HepG2 (cell line): Measurements from ENCODE around the gene NCS1. TPM values are rescaled to one million over a fixed set of nuclear protein-coding genes. Genes with fewer than 3 reads are reported as not detected.

Source experiments
- ATAC-seq: fragments of 200-7000 bp; cut with Tn5 transposase; 3 replicates; pipeline ENCODE4 v1.9.1; 2020; ENCODE audit warnings: mild to moderate bottlenecking, moderate library complexity
- BruUV-seq: library from RNA; stranded (reverse); fragments of 400-500 nt; replicated peaks from 2 replicates; lab custom pipeline; 2021; lab: Mats Ljungman, UMichigan
- CTCF ChIA-PET: fragments of 300-600 bp; formaldehyde crosslinking; extraction: SDS; loops from one replicate; lab custom pipeline; 2021; ENCODE audit warnings: low total read pairs, inconsistent platforms, low intra/inter-chr PET ratio; lab: Yijun Ruan, JAX
- POLR2A ChIA-PET: fragments of 350-600 bp; sonication (Branson Sonifier 250); formaldehyde crosslinking; loops from one replicate; lab custom pipeline; 2020; ENCODE audit warnings: antibody characterized with exemption, inconsistent platforms; lab: Yijun Ruan, JAX
- DNase-seq: peaks from one replicate; pipeline ENCODE4 v3.0.0-alpha.2; 2015; ENCODE audit warnings: low spot score
- FAIRE-seq: peaks from 3 replicates; lab custom pipeline; 2011; peaks lifted over from hg19 to GRCh38; lab: Jason Lieb, UNC
- H2AFZ ChIP-seq: one replicate; pipeline ENCODE4 v1.6.1; 2011; ENCODE audit warnings: low read length, inconsistent platforms
- H3K27ac ChIP-seq: fragments of 300-600 bp; 3 replicates; pipeline ENCODE4 v1.8.0; 2011; ENCODE audit warnings: mixed run types, mild to moderate bottlenecking, mixed read lengths, low read length, inconsistent platforms; ENCODE audit not compliant: insufficient read depth; ENCODE audit errors: extremely low read length
- H3K27me3 ChIP-seq, 2 experiments: fragments of 200-600 bp in 1 of 2; 2 replicates in 1 of 2; 3 replicates in 1 of 2; pipeline versions ENCODE4 v1.6.0 to v1.8.0; 2011; ENCODE audit warnings: low read length in 2 of 2, mild to moderate bottlenecking in 2 of 2, moderate library complexity in 2 of 2, inconsistent platforms in 1 of 2; ENCODE audit not compliant: insufficient read depth in 2 of 2, control insufficient read depth in 1 of 2
- H3K36me3 ChIP-seq, 2 experiments: fragments of 200-600 bp in 1 of 2; replicated peaks in 1 of 2; 2 replicates in 1 of 2; 3 replicates in 1 of 2; pipeline versions ENCODE4 v1.5.1 to v1.8.0; 2011; ENCODE audit warnings: low read length in 2 of 2, inconsistent platforms in 1 of 2; ENCODE audit not compliant: insufficient read depth in 2 of 2, control insufficient read depth in 1 of 2
- H3K4me1 ChIP-seq: 2 replicates; pipeline ENCODE4 v1.5.1; 2012; ENCODE audit warnings: low read length, inconsistent platforms; ENCODE audit not compliant: insufficient read depth
- H3K4me2 ChIP-seq: 2 replicates; pipeline ENCODE4 v1.6.0; 2011; ENCODE audit warnings: low read depth, low read length, inconsistent platforms
- H3K4me3 ChIP-seq, 3 experiments: fragments of 200-600 bp in 1 of 3; sonication (generic), shearing (Covaris generic) in 1 of 3; replicated peaks in 1 of 3; 2 replicates each; pipeline ENCODE4 v1.5.1; 2011 to 2016; ENCODE audit warnings: low read length in 3 of 3, inconsistent platforms in 2 of 3, low read depth in 2 of 3, mild to moderate bottlenecking in 2 of 3, control low read depth in 1 of 3, mixed read lengths in 1 of 3; ENCODE audit not compliant: insufficient read depth in 1 of 3
- H3K79me2 ChIP-seq: one replicate; pipeline ENCODE4 v1.6.1; 2011; ENCODE audit warnings: low read length, inconsistent platforms; ENCODE audit not compliant: insufficient read depth
- H3K9ac ChIP-seq: 2 replicates; pipeline ENCODE4 v1.6.0; 2011; ENCODE audit warnings: mild to moderate bottlenecking, low read depth, low read length, inconsistent platforms; ENCODE audit not compliant: insufficient read depth
- H3K9me3 ChIP-seq: 2 replicates; pipeline ENCODE4 v1.5.1; 2012; ENCODE audit warnings: mild to moderate bottlenecking, low read length
- H4K20me1 ChIP-seq: 2 replicates; pipeline ENCODE4 v1.6.0; 2011; ENCODE audit warnings: inconsistent platforms, mild to moderate bottlenecking, low read length, moderate library complexity; ENCODE audit not compliant: insufficient read depth
- NCOA5 ChIP-seq: sonication (generic); formaldehyde crosslinking; IDR thresholded peaks from 2 replicates; pipeline ENCODE4 v1.4.0; 2020; ENCODE audit warnings: missing genetic modification reagents
- WGBS: methylation state at CpG from one replicate; pipeline ENCODE4 v1.1.6; 2017; ENCODE audit warnings: low lambda C conversion rate; 5-methylcytosine and 5-hydroxymethylcytosine counted together
- in situ Hi-C: cut with HindIII; loops from 2 replicates; pipeline ENCODE4 v1.10.0; 2017; ENCODE audit warnings: low pct_unique_long_range_greater_than_20kb; ENCODE audit not compliant: extremely low pct_ligation_motif_present
- intact Hi-C: fragments of 100-400 bp; cut with micrococcal nuclease; formaldehyde crosslinking; loops from one replicate; pipeline ENCODE4 v1.10.0; 2022; ENCODE audit not compliant: unreplicated experiment
- polyA plus RNA-seq, 8 experiments: library from polyadenylated mRNA; depleted of rRNA in 3 of 8; stranded (reverse) in 7 of 8; unstranded in 1 of 8; fragments of >200 nt; fragmentation: Illumina TruSeq in 4 of 8; extraction: Trizol in 4 of 8; gene quantifications; 2 replicates each; pipeline versions ENCODE4 v1.2.1 to v1.2.3, GENCODE V29; 2011 to 2016; ENCODE audit warnings: low read depth in 4 of 8, missing spikeins in 1 of 8, mixed read lengths in 1 of 8; ENCODE audit not compliant: insufficient read depth in 1 of 8
- total RNA-seq, 5 experiments: library from RNA; depleted of rRNA; stranded (reverse); fragments of >200 nt; fragmentation: Illumina TruSeq; extraction: Trizol; gene quantifications; 2 replicates each; pipeline ENCODE4 v1.2.3, GENCODE V29; 2016; ENCODE audit warnings: low read depth in 1 of 5
- TF ChIP-seq, protein P1 (sequence below): sonication (generic); formaldehyde crosslinking; IDR thresholded peaks from 2 replicates; pipeline ENCODE4 v1.4.0; 2020; ENCODE audit warnings: missing genetic modification reagents, borderline replicate concordance
- TF ChIP-seq, protein P2 (sequence below): sonication (generic); formaldehyde crosslinking; IDR thresholded peaks from 2 replicates; pipeline ENCODE4 v1.4.0; 2020; ENCODE audit warnings: mild to moderate bottlenecking, missing genetic modification reagents

The NCS1 gene
- total and polyA plus RNA-seq, 2 of the 13 experiments (the other 11 are each of a cell fraction or from before 2014, with no cell fraction given): 4.7 to 6.1 TPM

DNA sequence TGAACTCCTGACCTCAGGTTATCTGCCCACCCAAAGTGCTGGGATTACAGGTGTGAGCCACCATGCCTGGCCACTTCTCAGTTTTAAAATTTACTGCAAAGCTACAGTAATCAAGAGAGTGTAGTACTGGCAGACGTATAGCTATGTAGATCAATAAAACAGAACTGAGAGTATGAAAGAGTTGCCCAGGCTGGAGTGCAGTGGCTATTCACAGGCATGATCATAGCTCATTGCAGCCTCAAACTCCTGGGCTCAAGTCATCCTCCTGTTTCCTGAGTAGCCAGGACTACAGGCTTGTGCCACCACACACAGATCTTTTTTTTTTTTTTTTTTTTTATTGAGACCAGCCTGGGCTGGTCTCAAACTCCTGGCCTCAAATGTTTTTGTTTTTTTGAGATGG is 26.5 kb upstream of the NCS1 start (continued):
- TF ChIP-seq, protein P1, sequence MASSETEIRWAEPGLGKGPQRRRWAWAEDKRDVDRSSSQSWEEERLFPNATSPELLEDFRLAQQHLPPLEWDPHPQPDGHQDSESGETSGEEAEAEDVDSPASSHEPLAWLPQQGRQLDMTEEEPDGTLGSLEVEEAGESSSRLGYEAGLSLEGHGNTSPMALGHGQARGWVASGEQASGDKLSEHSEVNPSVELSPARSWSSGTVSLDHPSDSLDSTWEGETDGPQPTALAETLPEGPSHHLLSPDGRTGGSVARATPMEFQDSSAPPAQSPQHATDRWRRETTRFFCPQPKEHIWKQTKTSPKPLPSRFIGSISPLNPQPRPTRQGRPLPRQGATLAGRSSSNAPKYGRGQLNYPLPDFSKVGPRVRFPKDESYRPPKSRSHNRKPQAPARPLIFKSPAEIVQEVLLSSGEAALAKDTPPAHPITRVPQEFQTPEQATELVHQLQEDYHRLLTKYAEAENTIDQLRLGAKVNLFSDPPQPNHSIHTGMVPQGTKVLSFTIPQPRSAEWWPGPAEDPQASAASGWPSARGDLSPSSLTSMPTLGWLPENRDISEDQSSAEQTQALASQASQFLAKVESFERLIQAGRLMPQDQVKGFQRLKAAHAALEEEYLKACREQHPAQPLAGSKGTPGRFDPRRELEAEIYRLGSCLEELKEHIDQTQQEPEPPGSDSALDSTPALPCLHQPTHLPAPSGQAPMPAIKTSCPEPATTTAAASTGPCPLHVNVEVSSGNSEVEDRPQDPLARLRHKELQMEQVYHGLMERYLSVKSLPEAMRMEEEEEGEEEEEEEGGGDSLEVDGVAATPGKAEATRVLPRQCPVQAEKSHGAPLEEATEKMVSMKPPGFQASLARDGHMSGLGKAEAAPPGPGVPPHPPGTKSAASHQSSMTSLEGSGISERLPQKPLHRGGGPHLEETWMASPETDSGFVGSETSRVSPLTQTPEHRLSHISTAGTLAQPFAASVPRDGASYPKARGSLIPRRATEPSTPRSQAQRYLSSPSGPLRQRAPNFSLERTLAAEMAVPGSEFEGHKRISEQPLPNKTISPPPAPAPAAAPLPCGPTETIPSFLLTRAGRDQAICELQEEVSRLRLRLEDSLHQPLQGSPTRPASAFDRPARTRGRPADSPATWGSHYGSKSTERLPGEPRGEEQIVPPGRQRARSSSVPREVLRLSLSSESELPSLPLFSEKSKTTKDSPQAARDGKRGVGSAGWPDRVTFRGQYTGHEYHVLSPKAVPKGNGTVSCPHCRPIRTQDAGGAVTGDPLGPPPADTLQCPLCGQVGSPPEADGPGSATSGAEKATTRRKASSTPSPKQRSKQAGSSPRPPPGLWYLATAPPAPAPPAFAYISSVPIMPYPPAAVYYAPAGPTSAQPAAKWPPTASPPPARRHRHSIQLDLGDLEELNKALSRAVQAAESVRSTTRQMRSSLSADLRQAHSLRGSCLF (CRISPR knock-in tag): no peak
- TF ChIP-seq, protein P2, sequence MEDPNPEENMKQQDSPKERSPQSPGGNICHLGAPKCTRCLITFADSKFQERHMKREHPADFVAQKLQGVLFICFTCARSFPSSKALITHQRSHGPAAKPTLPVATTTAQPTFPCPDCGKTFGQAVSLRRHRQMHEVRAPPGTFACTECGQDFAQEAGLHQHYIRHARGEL: no peak

DNA sequence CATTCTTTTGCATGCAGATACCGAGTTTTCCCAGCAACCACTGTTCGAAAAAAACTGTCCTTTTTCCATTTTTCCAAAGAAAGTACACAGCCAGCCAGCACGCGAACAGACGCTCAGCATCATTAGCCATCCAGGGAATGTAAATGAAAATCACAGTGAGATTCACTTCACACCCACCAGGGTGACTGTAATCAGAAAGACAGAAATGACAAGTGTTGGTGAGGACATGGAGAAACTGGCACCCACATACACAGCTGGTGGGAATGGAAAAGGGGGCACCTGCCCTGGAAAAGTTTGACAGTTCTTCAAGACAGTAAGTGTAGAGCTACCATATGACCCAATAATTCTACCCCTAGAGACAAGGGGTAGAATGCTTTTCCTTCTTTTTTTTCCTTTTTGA is 25.0 kb upstream of the NCS1 start:
- CTCF ChIA-PET: no interaction called here
- Histone ChIP-seq H3K36me3 (no peaks in the 10 kb centered on the region), H3K9me3 (no peaks in the 10 kb centered on the region), H3K4me3 (no peak overlapping the region), H3K27ac (no peak overlapping the region), H3K79me2 (no peaks in the 10 kb centered on the region), H4K20me1 (no peaks in the 10 kb centered on the region), H3K4me1 (peaks cover 10% of the 10 kb centered on the region; the same call in 1 of the 2 replicates), H2AFZ (no peak overlapping the region), H3K27me3 (0 out of 5 replicates have a peak, but pooled peaks cover 0 to 6% of the 10 kb centered on the region in 2 experiments), H3K9ac (no peak overlapping the region), H3K4me2 (no peak overlapping the region)
- no peak for TF ChIP-seq NCOA5 (CRISPR knock-in tag)
- ATAC-seq (no peak), FAIRE-seq (no peak), DNase-seq (no peak)
- intact Hi-C loops: no loop called here
- no TSS peak for BruUV-seq
- POLR2A ChIA-PET: no interaction called here
- WGBS: 49% methylated on average over 5 of the region's 5 CpGs
- in situ Hi-C loops: no loop called here
